OCI-LY1 (cell line): ENCODE measurements around the gene PRPF6.

Experiments used
- H2AFZ ChIP-seq: fragments of 200-600 bp; sonication (generic), shearing (Covaris generic); 2 replicates; pipeline ENCODE4 v1.6.0; 2014; ENCODE audit warnings: antibody characterized with exemption, mild to moderate bottlenecking, low read length
- H3F3A ChIP-seq: fragments of 200-600 bp; sonication (generic), shearing (Covaris generic); 2 replicates; pipeline ENCODE4 v1.6.0; 2014; ENCODE audit warnings: mild to moderate bottlenecking, antibody characterized with exemption, low read length, moderate library complexity; ENCODE audit not compliant: insufficient read depth
- H3K27ac ChIP-seq: fragments of 200-600 bp; sonication (generic); 2 replicates; pipeline ENCODE4 v1.5.1; 2014; ENCODE audit warnings: low read length, mixed run types, mild to moderate bottlenecking, low read depth; ENCODE audit not compliant: poor library complexity, severe bottlenecking
- H3K27me3 ChIP-seq: fragments of 200-600 bp; sonication (generic); 2 replicates; pipeline ENCODE4 v1.6.0; 2014; ENCODE audit warnings: antibody characterized with exemption, mild to moderate bottlenecking, low read length, moderate library complexity; ENCODE audit not compliant: insufficient read depth
- H3K36me3 ChIP-seq: fragments of 200-600 bp; sonication (generic); 2 replicates; pipeline ENCODE4 v1.6.1; 2014; ENCODE audit warnings: mild to moderate bottlenecking, antibody characterized with exemption, low read length, moderate library complexity, mixed read lengths; ENCODE audit not compliant: insufficient read depth
- H3K4me1 ChIP-seq: fragments of 200-600 bp; sonication (generic); 2 replicates; pipeline ENCODE4 v1.5.1; 2014; ENCODE audit warnings: mild to moderate bottlenecking, low read length, moderate library complexity; ENCODE audit not compliant: insufficient read depth, severe bottlenecking
- H3K4me2 ChIP-seq: fragments of 200-600 bp; sonication (generic), shearing (Covaris generic); 2 replicates; pipeline ENCODE4 v1.6.1; 2014; ENCODE audit warnings: low read length
- H3K4me3 ChIP-seq: fragments of 200-600 bp; sonication (generic); 2 replicates; pipeline ENCODE4 v1.5.1; 2014; ENCODE audit warnings: low read length, low read depth, mild to moderate bottlenecking, mixed read lengths; ENCODE audit not compliant: poor library complexity, severe bottlenecking
- H3K79me2 ChIP-seq: fragments of 200-600 bp; shearing (Covaris generic); 2 replicates; pipeline ENCODE4 v1.6.1; 2016; ENCODE audit warnings: mixed run types, low read length, mixed read lengths; ENCODE audit not compliant: insufficient read depth
- H3K9ac ChIP-seq: fragments of 200-600 bp; sonication (generic), shearing (Covaris generic); 2 replicates; pipeline ENCODE4 v1.6.1; 2014; ENCODE audit warnings: mild to moderate bottlenecking, low read length, mixed read lengths
- H3K9me2 ChIP-seq: fragments of 200-600 bp; sonication (generic), shearing (Covaris generic); 2 replicates; pipeline ENCODE4 v1.6.1; 2014; ENCODE audit warnings: low read depth, mild to moderate bottlenecking, low read length, mixed read lengths
- H3K9me3 ChIP-seq: fragments of 200-600 bp; shearing (Covaris generic); 2 replicates; pipeline ENCODE4 v1.6.1; 2014; ENCODE audit warnings: low read length, mixed read lengths
- H4K20me1 ChIP-seq: fragments of 200-600 bp; sonication (generic), shearing (Covaris generic); 2 replicates; pipeline ENCODE4 v1.6.0; 2016; ENCODE audit warnings: mild to moderate bottlenecking, low read length; ENCODE audit not compliant: insufficient read depth
- CTCF ChIP-seq: fragments of 200-600 bp; sonication (generic), shearing (Covaris generic); IDR thresholded peaks from 2 replicates; pipeline ENCODE4 v1.5.1; 2017; ENCODE audit warnings: mild to moderate bottlenecking, antibody characterized with exemption, low read length, moderate library complexity, mixed read lengths
- EZH2 ChIP-seq: fragments of 200-600 bp; sonication (generic), shearing (Covaris generic); IDR thresholded peaks from 2 replicates; pipeline ENCODE4 v1.8.0; 2017; ENCODE audit warnings: borderline replicate concordance, mixed run types, mild to moderate bottlenecking, antibody characterized with exemption, low read length, moderate library complexity, mixed read lengths

PRPF6 gene

DNA sequence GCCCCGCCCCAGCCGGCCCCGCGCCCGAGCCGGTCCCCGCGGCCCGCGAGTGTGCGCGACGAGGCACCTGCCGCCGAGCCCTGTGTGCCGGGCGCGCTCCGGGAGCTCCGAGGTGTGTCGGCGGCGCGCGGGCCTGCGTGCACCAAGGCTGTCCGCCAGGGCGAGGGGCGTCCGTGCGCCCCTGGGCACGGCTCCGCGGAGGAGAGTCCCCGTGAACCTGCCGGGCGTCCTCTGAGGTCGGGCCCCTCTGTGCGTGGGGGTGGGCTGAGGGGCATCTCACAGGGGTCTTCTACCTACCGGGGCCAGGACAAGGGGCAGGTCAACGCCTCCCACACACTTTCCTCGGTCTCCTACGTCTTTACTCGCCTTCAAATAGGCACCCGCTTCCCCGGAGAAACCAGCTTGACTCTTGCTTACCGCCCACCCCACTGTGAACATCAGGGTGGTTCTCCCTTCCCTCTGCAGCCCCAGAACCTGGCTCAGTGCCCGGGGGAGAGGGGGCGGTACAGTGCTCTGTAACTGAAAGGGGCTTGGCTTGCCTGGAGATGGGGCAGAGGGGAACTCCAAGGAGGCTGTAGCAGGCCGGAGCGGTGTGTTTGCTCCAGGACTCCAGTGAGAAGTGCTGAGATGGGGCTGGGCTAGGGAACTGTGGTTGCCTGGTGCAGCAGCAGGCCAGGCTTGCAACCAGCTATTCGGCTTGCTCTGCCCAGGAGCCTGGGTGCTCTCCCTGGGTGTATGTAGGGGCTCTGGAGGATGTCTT, 1.2 kb upstream of the PRPF6 start, which contains the start of gene SAMD10:
Gene SAMD10 (minus strand): TSS at position 86 of the 760 bp plus-strand sequence. CDS start 175 bp downstream, outside the sequence.
- Histone ChIP-seq H3K79me2 (peaks cover 6% of the 10 kb centered on the region; the same call in 1 of the 2 replicates), H2AFZ (no peak within 1 kb of the TSS), H3K9ac (peak within 1 kb of the TSS; percentile 81), H3K4me1 (peaks cover 34% of the 10 kb centered on the region), H3K4me2 (peak within 1 kb of the TSS; percentile 100), H3K27me3 (no peaks in the 10 kb centered on the region), H3K9me3 (no peaks in the 10 kb centered on the region), H3K36me3 (peaks cover 18% of the 10 kb centered on the region; the same call in 1 of the 2 replicates), H3K4me3 (peak within 1 kb of the TSS; percentile 93), H4K20me1 (no peaks in the 10 kb centered on the region), H3K9me2 (no peaks in the 10 kb centered on the region), H3F3A (peaks cover 4% of the 10 kb centered on the region; the same call in 1 of the 2 replicates), H3K27ac (peak within 1 kb of the TSS; percentile 84)
- TF ChIP-seq CTCF (no peak), EZH2 (no peak)

- peaks cover 25% of the 10 kb centered on the region; the same call in 1 of the 2 replicates for H3K36me3 ChIP-seq
- peaks cover 34% of the 10 kb centered on the region for H3K4me1 ChIP-seq
- H3K27ac ChIP-seq: peak overlapping the region; percentile 84
- no peak for TF ChIP-seq CTCF
- no peak for TF ChIP-seq EZH2
- no peak overlapping the region for H2AFZ ChIP-seq
- H3F3A ChIP-seq: peaks cover 4% of the 10 kb centered on the region; the same call in 1 of the 2 replicates
- H4K20me1 ChIP-seq: no peaks in the 10 kb centered on the region
- peak overlapping the region; percentile 72 for H3K9ac ChIP-seq
- peak overlapping the region; percentile 93 for H3K4me3 ChIP-seq
- no peaks in the 10 kb centered on the region for H3K9me2 ChIP-seq
- H3K4me2 ChIP-seq: peak overlapping the region; percentile 77
- H3K79me2 ChIP-seq: peaks cover 6% of the 10 kb centered on the region; the same call in 1 of the 2 replicates
- H3K9me3 ChIP-seq: no peaks in the 10 kb centered on the region
- H3K27me3 ChIP-seq: no peaks in the 10 kb centered on the region
Observed at GRCh38 chr20:63980317-63980805, 571 bp upstream of the PRPF6 start.

GRCh38 chr20:63982937-63983336, 2.0 kb downstream of the PRPF6 start:
- Histone ChIP-seq H3K27me3 (no peaks in the 10 kb centered on the region), H3K79me2 (peaks cover 6% of the 10 kb centered on the region; the same call in 1 of the 2 replicates), H3K9ac (no peak overlapping the region), H3K36me3 (peaks cover 46% of the 10 kb centered on the region), H3K4me2 (no peak overlapping the region), H4K20me1 (no peaks in the 10 kb centered on the region), H2AFZ (no peak overlapping the region), H3K9me2 (no peaks in the 10 kb centered on the region), H3K27ac (no peak overlapping the region), H3F3A (peaks cover 4% of the 10 kb centered on the region; the same call in 1 of the 2 replicates), H3K4me3 (no peak overlapping the region), H3K4me1 (peaks cover 34% of the 10 kb centered on the region), H3K9me3 (no peaks in the 10 kb centered on the region)
- TF ChIP-seq CTCF (no peak), EZH2 (no peak)
